IMR-90 (cell line): ENCODE data around the gene SNAP25. TPM values are rescaled to one million over a fixed set of nuclear protein-coding genes. Genes with fewer than 3 reads are reported as not detected.

ENCODE experiments used
- ATAC-seq: fragments of 200-7000 bp; cut with Tn5 transposase; 2 replicates; pipeline ENCODE4 v1.9.1; 2020; ENCODE audit warnings: low read depth, mild to moderate bottlenecking, moderate library complexity
- BruUV-seq: library from RNA; stranded (reverse); fragments of 400-500 nt; replicated peaks from 2 replicates; lab custom pipeline; 2021; lab: Mats Ljungman, UMichigan
- CTCF ChIA-PET: fragments of 300-600 bp; formaldehyde crosslinking; extraction: SDS; loops from one replicate; lab custom pipeline; 2021; ENCODE audit warnings: antibody characterized with exemption; lab: Yijun Ruan, JAX
- POLR2A ChIA-PET: fragments of 300-600 bp; sonication (Branson Sonifier 250); formaldehyde crosslinking; loops from one replicate; lab custom pipeline; 2022; ENCODE audit warnings: antibody characterized with exemption; ENCODE audit not compliant: unreplicated experiment; lab: Charles Lee
- DNase-seq: peaks from one replicate; pipeline ENCODE4 v3.0.0; 2013
- H2AFZ ChIP-seq: replicated peaks from 2 replicates; pipeline ENCODE3; 2013; ENCODE audit warnings: low read length, mild to moderate bottlenecking; ENCODE audit not compliant: poor library complexity
- H2AK5ac ChIP-seq: 2 replicates; pipeline ENCODE4 v1.6.1; 2013; ENCODE audit warnings: low read depth, low read length, inconsistent platforms
- H2AK9ac ChIP-seq: replicated peaks from 2 replicates; pipeline ENCODE3; 2013; ENCODE audit warnings: mild to moderate bottlenecking, low read depth, low read length, moderate library complexity; ENCODE audit not compliant: poor library complexity
- H2BK120ac ChIP-seq: 2 replicates; pipeline ENCODE4 v1.6.1; 2013; ENCODE audit warnings: low read depth, low read length, inconsistent platforms
- H2BK15ac ChIP-seq: 3 replicates; pipeline ENCODE4 v1.6.1; 2013; ENCODE audit warnings: low read depth, low read length, inconsistent platforms
- H2BK20ac ChIP-seq: 2 replicates; pipeline ENCODE4 v1.6.1; 2013; ENCODE audit warnings: low read depth, mild to moderate bottlenecking, inconsistent platforms, low read length, moderate library complexity
- H2BK5ac ChIP-seq: 2 replicates; pipeline ENCODE4 v1.6.1; 2013; ENCODE audit warnings: mild to moderate bottlenecking, low read depth, low read length, inconsistent platforms; ENCODE audit not compliant: poor library complexity, severe bottlenecking
- H3K14ac ChIP-seq: replicated peaks from 2 replicates; pipeline ENCODE4 v1.6.1; 2013; ENCODE audit warnings: low read depth, low read length, inconsistent platforms
- H3K18ac ChIP-seq: 2 replicates; pipeline ENCODE4 v1.6.1; 2013; ENCODE audit warnings: low read depth, low read length, control low read depth
- H3K23ac ChIP-seq: 2 replicates; pipeline ENCODE4 v1.6.1; 2013; ENCODE audit warnings: low read depth, low read length, inconsistent platforms
- H3K27ac ChIP-seq: 2 replicates; pipeline ENCODE4 v1.5.1; 2013; ENCODE audit warnings: mild to moderate bottlenecking, control low read depth, low read length; ENCODE audit not compliant: insufficient read depth
- H3K27me3 ChIP-seq: 2 replicates; pipeline ENCODE4 v1.6.1; 2013; ENCODE audit warnings: low read length; ENCODE audit not compliant: control insufficient read depth, insufficient read depth
- H3K36me3 ChIP-seq: 2 replicates; pipeline ENCODE4 v1.6.1; 2013; ENCODE audit warnings: low read length, mixed read lengths; ENCODE audit not compliant: control insufficient read depth, insufficient read depth
- H3K4ac ChIP-seq: 2 replicates; pipeline ENCODE4 v1.6.1; 2013; ENCODE audit warnings: low read depth, low read length, inconsistent platforms
- H3K4me1 ChIP-seq: 2 replicates; pipeline ENCODE4 v1.6.1; 2013; ENCODE audit warnings: low read length, mixed read lengths; ENCODE audit not compliant: control insufficient read depth, insufficient read depth
- H3K4me2 ChIP-seq: 2 replicates; pipeline ENCODE4 v1.6.1; 2013; ENCODE audit warnings: low read depth, mild to moderate bottlenecking, control low read depth, low read length, moderate library complexity
- H3K4me3 ChIP-seq: 2 replicates; pipeline ENCODE4 v1.5.1; 2013; ENCODE audit warnings: low read depth, mild to moderate bottlenecking, control low read depth, low read length, moderate library complexity; ENCODE audit not compliant: insufficient read depth
- H3K56ac ChIP-seq: 2 replicates; pipeline ENCODE4 v1.6.1; 2013; ENCODE audit warnings: low read length, inconsistent platforms; ENCODE audit not compliant: insufficient read depth; ENCODE audit errors: extremely low read depth
- H3K79me1 ChIP-seq, 2 experiments: 2 replicates each; pipeline ENCODE4 v1.6.1; 2013; ENCODE audit warnings: low read length in 2 of 2, inconsistent platforms in 1 of 2, low read depth in 1 of 2
- H3K9ac ChIP-seq: 2 replicates; pipeline ENCODE4 v1.6.1; 2013; ENCODE audit warnings: low read depth, low read length, control low read depth
- H3K9me1 ChIP-seq: 2 replicates; pipeline ENCODE4 v1.6.1; 2013; ENCODE audit warnings: low read length, inconsistent platforms; ENCODE audit not compliant: insufficient read depth
- H3K9me3 ChIP-seq: 2 replicates; pipeline ENCODE4 v1.6.1; 2013; ENCODE audit warnings: low read length; ENCODE audit not compliant: control insufficient read depth, insufficient read depth
- H4K20me1 ChIP-seq: 2 replicates; pipeline ENCODE4 v1.6.1; 2013; ENCODE audit warnings: low read length, inconsistent platforms; ENCODE audit not compliant: insufficient read depth
- H4K5ac ChIP-seq: 2 replicates; pipeline ENCODE4 v1.6.1; 2013; ENCODE audit warnings: mild to moderate bottlenecking, low read depth, low read length, control low read depth
- H4K8ac ChIP-seq, 2 experiments: 2 replicates each; pipeline ENCODE4 v1.6.1; 2013; ENCODE audit warnings: low read depth in 2 of 2, low read length in 2 of 2, control low read depth in 1 of 2, inconsistent platforms in 1 of 2
- H4K91ac ChIP-seq: 2 replicates; pipeline ENCODE4 v1.6.1; 2013; ENCODE audit warnings: low read depth, low read length, inconsistent platforms; ENCODE audit not compliant: insufficient read depth
- RCOR1 ChIP-seq: IDR thresholded peaks from 2 replicates; pipeline ENCODE4 v1.6.1; 2012; ENCODE audit warnings: mild to moderate bottlenecking, low read length, improper control_type of control experiment; ENCODE audit not compliant: insufficient replicate concordance
- WGBS, 2 experiments: methylation state at CpG; one replicate each; pipeline versions ENCODE4 v1.1.5 to v1.1.7; 2013; ENCODE audit warnings: missing lambda C conversion rate in 2 of 2; ENCODE audit not compliant: insufficient read length in 1 of 2; ENCODE audit errors: extremely low coverage in 2 of 2; 5-methylcytosine and 5-hydroxymethylcytosine counted together
- dilution Hi-C: fragments of 300-500 bp; cut with HindIII; formaldehyde crosslinking; loops from one replicate; pipeline ENCODE4 v1.14.3; 2018; ENCODE audit warnings: low sequenced_read_pairs; ENCODE audit not compliant: unreplicated experiment
- in situ Hi-C: fragments of 300-500 bp; cut with MboI; formaldehyde crosslinking; loops from 3 replicates; pipeline ENCODE4 v1.14.3; 2019; ENCODE audit warnings: low sequenced_read_pairs, inconsistent platforms, mixed read lengths
- intact Hi-C: fragments of 100-400 bp; cut with micrococcal nuclease; formaldehyde crosslinking; loops from 2 replicates; pipeline ENCODE4 v1.10.0; 2022
- polyA plus RNA-seq, 3 experiments: library from polyadenylated mRNA; depleted of rRNA; stranded (reverse); fragments of >200 nt; gene quantifications; 2 replicates each; pipeline ENCODE4 v1.2.3, GENCODE V29; 2012; ENCODE audit warnings: low replicate concordance in 1 of 3
- total RNA-seq: library from RNA; depleted of rRNA; stranded (reverse); fragments of >200 nt; gene quantifications from 2 replicates; pipeline ENCODE4 v1.2.3, GENCODE V29; 2012

Gene SNAP25
- total and polyA plus RNA-seq, 2 of the 4 experiments (the other 2 are of a cell fraction) = 1.1 to 2.8 TPM

DNA sequence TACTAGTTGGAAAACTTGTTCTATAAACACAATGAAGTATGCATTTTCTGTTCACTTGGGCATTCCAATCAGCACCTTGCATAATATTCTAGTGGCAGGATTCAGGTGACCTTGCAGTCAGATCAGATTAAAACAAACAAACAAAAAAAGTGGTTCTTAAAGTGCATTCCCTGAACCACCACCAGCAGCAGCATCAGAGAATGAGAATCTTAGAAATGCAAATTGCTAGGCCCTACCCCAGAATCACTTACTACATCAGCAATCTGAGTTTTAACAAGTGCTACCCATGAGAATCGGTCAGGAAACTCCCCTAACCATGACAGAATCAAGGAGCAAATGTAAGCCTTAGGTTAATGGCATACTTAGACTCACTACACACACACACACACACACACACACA lies 41.7 kb downstream of the SNAP25 start:
- Histone ChIP-seq H2BK20ac (no peak overlapping the region), H3K9me1 (peaks cover 3% of the 10 kb centered on the region; the same call in 1 of the 2 replicates), H3K4me1 (peaks cover 9% of the 10 kb centered on the region), H4K5ac (no peak overlapping the region), H3K4me3 (no peak overlapping the region), H4K8ac (no peak overlapping the region), H3K56ac (no peak overlapping the region), H3K4me2 (no peak overlapping the region), H2BK5ac (no peak overlapping the region), H3K36me3 (peaks cover 3% of the 10 kb centered on the region; the same call in 1 of the 2 replicates), H2AK5ac (no peak overlapping the region), H2BK120ac (no peak overlapping the region), H4K91ac (no peak overlapping the region), H4K20me1 (no peaks in the 10 kb centered on the region), H2BK15ac (no peak overlapping the region), H3K9ac (no peak overlapping the region), H2AK9ac (no peak overlapping the region), H3K27ac (no peak overlapping the region), H3K14ac (no peak overlapping the region), H3K23ac (no peak overlapping the region), H3K4ac (no peak overlapping the region), H3K27me3 (no peaks in the 10 kb centered on the region), H3K9me3 (no peaks in the 10 kb centered on the region), H2AFZ (no peak overlapping the region), H3K79me1 (no peaks in the 10 kb centered on the region), H3K18ac (no peak overlapping the region)
- ATAC-seq (no peak), DNase-seq (no peak)
- BruUV-seq = no TSS peak
- CTCF ChIA-PET = interaction anchor here (0.7 kb wide), 1 partner anchor 166 kb away, joined by 3 read pairs; no protein-coding TSS in a partner anchor
- dilution Hi-C loops (no loop called here), in situ Hi-C loops (no loop called here), intact Hi-C loops (no loop called here)
- no peak for TF ChIP-seq RCOR1
- POLR2A ChIA-PET = no interaction called here
- no CpG with 5 or more reads among the region's 1 CpG for WGBS, 2 experiments
